Mammary epithelial cell (primary cell): ENCODE data around the gene FFAR1.

ENCODE experiments used
- EZH2 ChIP-seq: IDR thresholded peaks from 2 replicates; pipeline ENCODE4 v1.6.1; 2012; ENCODE audit warnings: low read length, inconsistent platforms, borderline replicate concordance
- TF ChIP-seq, protein P1 (sequence below), 2 donors: IDR thresholded peaks in 1 of 2; conservative IDR thresholded peaks in 1 of 2; 2 replicates each; pipeline ENCODE4 v1.5.1; 2011 to 2012; ENCODE audit warnings: inconsistent platforms in 2 of 2, low read length in 2 of 2, mild to moderate bottlenecking in 2 of 2, control low read depth in 1 of 2, low read depth in 1 of 2; ENCODE audit not compliant: insufficient read depth in 1 of 2; ENCODE audit errors: extremely low read depth in 1 of 2

DNA sequence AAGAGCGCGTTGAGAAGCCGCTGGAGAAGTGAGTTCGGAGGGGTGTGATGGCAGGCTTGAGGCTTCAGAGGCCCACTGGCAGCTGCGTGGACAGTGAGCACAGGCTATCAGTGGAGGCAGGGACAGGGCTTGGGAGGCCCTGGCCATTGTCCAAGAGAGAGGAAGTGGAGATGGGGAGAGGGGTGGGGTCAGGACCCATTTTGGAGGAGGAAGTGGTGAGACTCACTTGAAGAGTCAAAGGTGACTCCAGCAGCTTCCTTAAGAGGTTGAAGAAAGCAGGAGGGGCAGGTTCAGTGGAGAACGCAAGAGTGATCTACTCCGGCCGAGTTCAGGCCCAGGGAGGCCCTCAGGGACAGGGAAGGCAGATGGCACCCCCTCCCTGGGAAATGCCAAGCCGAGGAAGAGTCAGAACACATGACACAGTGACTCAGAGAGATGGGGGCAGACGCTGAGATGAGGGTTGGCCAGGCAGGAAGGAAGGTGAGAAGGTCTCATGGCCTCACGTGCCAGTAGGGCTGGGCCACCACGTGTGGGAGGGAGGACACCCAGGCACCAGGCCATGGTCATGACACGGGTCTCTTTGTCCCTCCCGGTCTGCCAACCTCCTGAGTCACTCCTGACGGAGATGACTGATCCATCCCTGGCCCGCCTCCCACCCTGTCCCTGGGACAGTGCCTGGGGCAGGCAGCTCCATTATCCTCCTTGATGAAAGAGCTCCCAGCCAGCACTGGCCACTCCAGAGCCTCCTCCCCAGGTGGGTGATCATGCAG is 28.8 kb upstream of the FFAR1 start:
- TF ChIP-seq, protein P1, sequence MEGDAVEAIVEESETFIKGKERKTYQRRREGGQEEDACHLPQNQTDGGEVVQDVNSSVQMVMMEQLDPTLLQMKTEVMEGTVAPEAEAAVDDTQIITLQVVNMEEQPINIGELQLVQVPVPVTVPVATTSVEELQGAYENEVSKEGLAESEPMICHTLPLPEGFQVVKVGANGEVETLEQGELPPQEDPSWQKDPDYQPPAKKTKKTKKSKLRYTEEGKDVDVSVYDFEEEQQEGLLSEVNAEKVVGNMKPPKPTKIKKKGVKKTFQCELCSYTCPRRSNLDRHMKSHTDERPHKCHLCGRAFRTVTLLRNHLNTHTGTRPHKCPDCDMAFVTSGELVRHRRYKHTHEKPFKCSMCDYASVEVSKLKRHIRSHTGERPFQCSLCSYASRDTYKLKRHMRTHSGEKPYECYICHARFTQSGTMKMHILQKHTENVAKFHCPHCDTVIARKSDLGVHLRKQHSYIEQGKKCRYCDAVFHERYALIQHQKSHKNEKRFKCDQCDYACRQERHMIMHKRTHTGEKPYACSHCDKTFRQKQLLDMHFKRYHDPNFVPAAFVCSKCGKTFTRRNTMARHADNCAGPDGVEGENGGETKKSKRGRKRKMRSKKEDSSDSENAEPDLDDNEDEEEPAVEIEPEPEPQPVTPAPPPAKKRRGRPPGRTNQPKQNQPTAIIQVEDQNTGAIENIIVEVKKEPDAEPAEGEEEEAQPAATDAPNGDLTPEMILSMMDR (conservative IDR thresholded peaks at IDR 0.05 in 1 of 2, IDR thresholded peaks at IDR 0.05 in 1 of 2; ENCODE audit: extremely low read depth in 1 of 2, insufficient read depth in 1 of 2, low read depth in 1 of 2, low read length in 2 of 2) = no peak
- no peak for TF ChIP-seq EZH2
